Gastrocnemius medialis (tissue), 4 donors: Measurements from ENCODE around the gene CRTC3.

Experiments
- CTCF ChIP-seq, 5 experiments: fragments of 450-650 bp in 3 of 5; fragments of 200-600 bp in 2 of 5; sonication (generic) in 2 of 5; IDR thresholded peaks in 4 of 5; conservative IDR thresholded peaks in 1 of 5; 1 replicate in 4 of 5; 2 replicates in 1 of 5; pipeline ENCODE4 v1.5.1; 2016 to 2019; ENCODE audit warnings: antibody characterized with exemption in 5 of 5, mild to moderate bottlenecking in 3 of 5, moderate library complexity in 3 of 5
- POLR2A ChIP-seq, 2 donors: fragments of 450-650 bp; IDR thresholded peaks; one replicate each; pipeline ENCODE4 v1.6.1; 2017; ENCODE audit warnings: antibody characterized with exemption in 2 of 2, mild to moderate bottlenecking in 2 of 2, moderate library complexity in 2 of 2

DNA sequence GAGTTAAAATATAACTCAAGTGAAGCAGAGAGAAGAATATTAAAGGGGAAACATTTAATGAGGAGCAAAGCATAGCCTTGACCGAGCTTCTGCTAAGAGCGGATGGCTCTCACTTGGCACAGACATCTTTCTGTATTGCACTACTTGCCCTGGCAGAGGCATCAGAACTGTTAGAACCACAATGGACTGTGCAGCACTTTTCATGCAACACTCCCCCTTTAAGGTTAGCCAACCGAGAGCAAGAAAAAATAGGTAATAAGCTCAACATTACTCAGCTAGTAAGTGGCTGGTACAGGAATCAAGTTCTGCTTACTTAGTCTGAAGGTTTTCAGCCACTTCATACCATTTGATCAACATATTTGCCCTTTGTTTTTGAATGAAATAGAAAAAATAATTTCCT, 33.7 kb downstream of the CRTC3 start:
- TF ChIP-seq CTCF (IDR thresholded peaks at IDR 0.05 in 4 of 5, conservative IDR thresholded peaks at IDR 0.05 in 1 of 5) = no peak
- TF ChIP-seq POLR2A (IDR thresholded peaks at IDR 0.05) = no peak
